Karpas-422 (cell line): ENCODE measurements around the gene IGSF23. TPM values are rescaled to one million over a fixed set of nuclear protein-coding genes. Genes with fewer than 3 reads are reported as not detected.
"Not testable (repeated sequence)": the region's sequence is repeated elsewhere in the genome, so short reads cannot be mapped to it uniquely, and the experiment has no call there.

ENCODE experiments used
- DNase-seq: peaks from one replicate; pipeline ENCODE4 v3.0.0-alpha.2; 2015
- H2AFZ ChIP-seq: fragments of 200-600 bp; sonication (generic); 2 replicates; pipeline ENCODE4 v1.6.1; 2014; ENCODE audit warnings: antibody characterized with exemption, low read length, mixed read lengths
- H3K27ac ChIP-seq: fragments of 200-600 bp; sonication (generic); 2 replicates; pipeline ENCODE4 v1.5.1; 2014; ENCODE audit warnings: mild to moderate bottlenecking, low read length, moderate library complexity
- H3K27me3 ChIP-seq: fragments of 200-600 bp; sonication (generic); 2 replicates; pipeline ENCODE4 v1.6.1; 2014; ENCODE audit warnings: low read length, mixed read lengths
- H3K36me3 ChIP-seq: fragments of 200-600 bp; sonication (generic); 2 replicates; pipeline ENCODE4 v1.6.1; 2014; ENCODE audit warnings: low read length, mixed read lengths; ENCODE audit not compliant: insufficient read depth
- H3K4me1 ChIP-seq: fragments of 200-600 bp; sonication (generic); 2 replicates; pipeline ENCODE4 v1.6.1; 2014; ENCODE audit warnings: mild to moderate bottlenecking, low read length, mixed read lengths
- H3K4me2 ChIP-seq: fragments of 200-600 bp; sonication (generic); 2 replicates; pipeline ENCODE4 v1.6.1; 2014; ENCODE audit warnings: low read length, low read depth, mild to moderate bottlenecking; ENCODE audit not compliant: poor library complexity, severe bottlenecking
- H3K4me3 ChIP-seq: fragments of 200-600 bp; sonication (generic); 2 replicates; pipeline ENCODE4 v1.5.1; 2014; ENCODE audit warnings: mild to moderate bottlenecking, antibody characterized with exemption, low read length, mixed read lengths
- H3K79me2 ChIP-seq: fragments of 200-600 bp; sonication (generic); 2 replicates; pipeline ENCODE4 v1.6.1; 2014; ENCODE audit warnings: mild to moderate bottlenecking, low read length, mixed read lengths
- H3K9ac ChIP-seq: fragments of 200-600 bp; sonication (generic); 2 replicates; pipeline ENCODE4 v1.6.0; 2014; ENCODE audit warnings: low read length
- H3K9me2 ChIP-seq: fragments of 200-600 bp; sonication (generic), shearing (Covaris generic); replicated peaks from 2 replicates; pipeline ENCODE4 v1.6.0; 2014; ENCODE audit warnings: mild to moderate bottlenecking, low read length, moderate library complexity; ENCODE audit not compliant: insufficient read depth
- H3K9me3 ChIP-seq: fragments of 300-700, 200-600 bp; sonication (generic); 2 replicates; pipeline ENCODE4 v1.6.1; 2014; ENCODE audit warnings: low read length, mixed read lengths
- H4K20me1 ChIP-seq: fragments of 200-600 bp; sonication (generic); 2 replicates; pipeline ENCODE4 v1.6.1; 2014; ENCODE audit warnings: mild to moderate bottlenecking, antibody characterized with exemption, low read length, low read depth; ENCODE audit not compliant: insufficient read depth
- total RNA-seq: library from RNA; depleted of rRNA; stranded (reverse); fragments of >200 nt; shearing (Covaris generic); gene quantifications from 2 replicates; pipeline ENCODE4 v1.2.3, GENCODE V29; 2014; ENCODE audit warnings: low replicate concordance

IGSF23 gene
- total RNA-seq, 1 experiment from 2014 or later, result not detected

DNA sequence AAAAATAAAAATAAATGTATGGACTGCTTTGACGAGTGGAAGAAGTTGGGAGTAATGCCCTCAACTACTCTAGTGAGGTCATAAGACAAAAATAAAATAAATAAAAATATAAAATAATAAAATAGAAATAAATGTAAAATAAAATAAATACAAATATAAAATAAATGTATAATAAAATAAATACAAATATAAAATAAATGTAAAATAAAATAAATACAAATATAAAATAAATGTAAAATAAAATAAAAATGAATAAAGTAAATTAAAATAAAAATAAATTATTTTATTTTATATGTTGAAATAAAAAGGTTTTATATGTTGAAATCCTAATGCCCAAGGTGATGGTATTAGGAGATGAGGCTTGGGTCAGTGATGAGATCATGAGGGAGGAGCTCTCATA lies 20.1 kb upstream of the IGSF23 start:
- H3K9me3 ChIP-seq, result no peaks in the 10 kb centered on the region
- no peak for DNase-seq
- H3K9me2 ChIP-seq, result no peaks in the 10 kb centered on the region
- H3K4me1 ChIP-seq, result no peaks in the 10 kb centered on the region
- no peaks in the 10 kb centered on the region for H3K36me3 ChIP-seq
- no peak overlapping the region for H2AFZ ChIP-seq
- H3K4me3 ChIP-seq, result no peak overlapping the region
- no peaks in the 10 kb centered on the region for H4K20me1 ChIP-seq
- H3K27me3 ChIP-seq, result no peaks in the 10 kb centered on the region
- no peaks in the 10 kb centered on the region for H3K79me2 ChIP-seq
- H3K4me2 ChIP-seq, result no peak overlapping the region
- H3K27ac ChIP-seq, result no peak overlapping the region
- H3K9ac ChIP-seq, result no peak overlapping the region

DNA sequence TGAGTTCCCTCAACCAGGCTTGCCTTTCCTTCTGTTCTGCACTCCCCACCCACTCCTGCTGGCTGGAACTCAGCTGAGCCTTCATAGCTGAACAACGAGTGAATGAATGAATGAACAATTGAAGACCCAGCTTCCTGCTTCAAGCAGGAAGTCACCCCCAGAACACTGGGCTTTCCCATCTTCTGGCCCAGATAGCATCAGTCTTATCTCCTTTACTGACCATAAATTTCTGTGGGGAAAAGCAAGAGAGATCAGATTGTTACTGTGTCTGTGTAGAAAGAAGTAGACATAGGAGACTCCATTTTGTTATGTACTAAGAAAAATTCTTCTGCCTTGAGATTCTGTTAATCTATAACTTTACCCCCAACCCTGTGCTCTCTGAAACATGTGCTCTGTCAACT lies 19.5 kb upstream of the IGSF23 start:
- not testable (repeated sequence) for H3K36me3 ChIP-seq, H3K4me3 ChIP-seq, H3K27ac ChIP-seq, H3K9me3 ChIP-seq, H3K9ac ChIP-seq, H3K4me2 ChIP-seq, H3K4me1 ChIP-seq, H3K9me2 ChIP-seq, H3K27me3 ChIP-seq, DNase-seq, H4K20me1 ChIP-seq, H3K79me2 ChIP-seq, H2AFZ ChIP-seq

DNA sequence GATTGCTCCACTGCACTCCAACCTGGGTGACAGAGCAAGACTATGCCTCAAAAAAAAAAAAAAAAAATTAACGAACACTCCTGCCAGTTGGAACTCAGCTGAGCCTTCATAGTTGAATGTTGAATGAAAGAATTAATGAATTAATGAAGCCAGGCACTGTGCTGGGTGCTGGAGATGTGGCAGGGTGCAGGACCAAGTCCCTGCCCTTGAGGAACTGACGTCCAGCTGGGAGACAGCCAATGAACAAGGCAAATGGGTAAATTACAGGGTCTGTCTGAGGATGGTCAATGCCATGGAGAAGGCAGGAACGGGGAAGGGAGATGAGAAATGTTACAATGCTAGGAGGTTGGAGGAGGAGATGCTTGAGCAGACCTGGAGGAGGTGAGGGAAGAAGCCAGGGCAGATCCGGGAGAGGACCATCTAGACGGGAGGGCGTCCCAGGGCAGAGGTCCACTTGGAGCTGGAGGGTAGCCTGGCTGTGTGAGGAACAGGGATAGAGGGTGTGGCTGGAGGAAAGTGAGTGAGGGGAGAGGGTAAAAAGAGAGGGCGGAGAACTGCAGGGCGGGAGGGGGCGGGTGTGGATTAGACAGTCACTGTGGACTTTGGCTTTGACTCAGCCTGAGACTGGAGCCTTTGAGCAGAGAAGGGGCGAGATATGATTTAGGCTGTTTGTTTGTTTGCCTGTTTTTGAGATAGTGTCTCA lies 16.8 kb upstream of the IGSF23 start:
- no peaks in the 10 kb centered on the region for H3K27me3 ChIP-seq
- H4K20me1 ChIP-seq, result no peaks in the 10 kb centered on the region
- H3K36me3 ChIP-seq, result no peaks in the 10 kb centered on the region
- no peak for DNase-seq
- no peak overlapping the region for H3K4me3 ChIP-seq
- H3K9ac ChIP-seq, result no peak overlapping the region
- H3K27ac ChIP-seq, result no peak overlapping the region
- H3K9me2 ChIP-seq, result no peaks in the 10 kb centered on the region
- no peaks in the 10 kb centered on the region for H3K4me1 ChIP-seq
- H2AFZ ChIP-seq, result no peak overlapping the region
- H3K9me3 ChIP-seq, result no peaks in the 10 kb centered on the region
- no peaks in the 10 kb centered on the region for H3K79me2 ChIP-seq
- H3K4me2 ChIP-seq, result no peak overlapping the region

DNA sequence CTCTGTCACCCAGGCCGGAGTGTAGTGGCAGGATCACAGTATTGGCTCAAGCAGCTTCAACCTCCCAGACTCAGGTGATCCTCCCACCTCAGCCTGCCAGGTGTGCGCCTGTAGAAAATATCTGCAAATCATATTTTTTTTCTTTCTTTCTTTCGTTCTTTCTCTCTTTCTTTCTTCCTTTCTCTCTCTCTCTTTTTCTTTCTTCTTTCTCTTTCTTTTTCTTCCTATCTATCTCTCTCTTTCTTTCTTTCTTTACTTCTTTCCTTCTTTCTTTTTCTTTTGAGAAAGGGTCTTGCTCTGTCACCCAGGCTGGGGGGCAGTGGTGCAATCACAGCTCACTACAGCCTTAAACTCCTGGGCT lies 16.3 kb upstream of the IGSF23 start:
- no peaks in the 10 kb centered on the region for H3K9me2 ChIP-seq
- DNase-seq, result no peak
- no peaks in the 10 kb centered on the region for H3K36me3 ChIP-seq
- no peak overlapping the region for H3K4me3 ChIP-seq
- no peaks in the 10 kb centered on the region for H4K20me1 ChIP-seq
- H3K4me1 ChIP-seq, result no peaks in the 10 kb centered on the region
- no peak overlapping the region for H3K4me2 ChIP-seq
- no peak overlapping the region for H3K27ac ChIP-seq
- no peaks in the 10 kb centered on the region for H3K9me3 ChIP-seq
- no peaks in the 10 kb centered on the region for H3K79me2 ChIP-seq
- H2AFZ ChIP-seq, result no peak overlapping the region
- H3K27me3 ChIP-seq, result no peaks in the 10 kb centered on the region
- no peak overlapping the region for H3K9ac ChIP-seq

DNA sequence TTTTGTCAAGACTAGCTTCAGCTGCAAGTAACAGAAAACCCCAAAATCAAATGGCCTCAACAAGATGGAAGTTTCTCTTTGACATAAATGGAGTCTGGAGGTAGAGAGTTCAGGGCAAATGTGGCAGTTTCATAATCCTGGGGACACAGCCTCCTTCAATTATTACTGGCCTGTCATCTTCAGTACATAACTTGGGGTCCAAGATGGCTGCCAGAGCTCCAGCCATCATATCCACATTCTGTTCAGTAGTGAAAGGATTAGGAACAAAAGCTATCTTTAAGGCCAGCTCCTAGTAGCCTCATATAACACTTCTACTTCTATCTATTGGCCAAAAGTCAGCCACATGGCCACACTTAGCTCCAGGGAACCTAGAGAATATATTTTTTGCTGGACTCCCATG lies 15.0 kb upstream of the IGSF23 start:
- Histone ChIP-seq H3K4me3 (no peak overlapping the region), H3K27ac (no peak overlapping the region), H3K9me2 (no peaks in the 10 kb centered on the region), H3K4me1 (no peaks in the 10 kb centered on the region), H3K79me2 (no peaks in the 10 kb centered on the region), H3K27me3 (no peaks in the 10 kb centered on the region), H4K20me1 (no peaks in the 10 kb centered on the region), H2AFZ (no peak overlapping the region), H3K4me2 (no peak overlapping the region), H3K9ac (no peak overlapping the region), H3K9me3 (no peaks in the 10 kb centered on the region), H3K36me3 (no peaks in the 10 kb centered on the region)
- DNase-seq, result no peak

DNA sequence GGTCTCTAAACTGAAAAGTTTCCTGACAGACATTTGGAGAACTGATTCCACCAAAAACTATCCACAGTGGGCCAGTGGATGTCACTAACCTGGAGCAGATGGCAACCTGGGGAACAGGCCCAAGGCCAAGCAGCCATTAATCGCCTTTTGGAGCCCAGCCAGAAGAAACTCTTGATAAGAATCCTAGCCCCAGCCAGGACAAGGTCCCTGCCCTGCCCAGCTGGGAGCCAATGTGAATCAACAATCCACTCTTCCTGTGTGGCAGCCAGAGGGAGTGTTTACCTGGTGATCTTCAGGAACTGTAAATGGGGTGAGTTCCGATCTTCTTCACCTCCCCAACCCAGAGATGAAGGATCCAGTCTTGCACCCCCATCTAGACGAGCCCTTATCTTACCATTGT lies 14.5 kb upstream of the IGSF23 start:
- Histone ChIP-seq H3K9me2 (no peaks in the 10 kb centered on the region), H3K9me3 (no peaks in the 10 kb centered on the region), H2AFZ (no peak overlapping the region)

DNA sequence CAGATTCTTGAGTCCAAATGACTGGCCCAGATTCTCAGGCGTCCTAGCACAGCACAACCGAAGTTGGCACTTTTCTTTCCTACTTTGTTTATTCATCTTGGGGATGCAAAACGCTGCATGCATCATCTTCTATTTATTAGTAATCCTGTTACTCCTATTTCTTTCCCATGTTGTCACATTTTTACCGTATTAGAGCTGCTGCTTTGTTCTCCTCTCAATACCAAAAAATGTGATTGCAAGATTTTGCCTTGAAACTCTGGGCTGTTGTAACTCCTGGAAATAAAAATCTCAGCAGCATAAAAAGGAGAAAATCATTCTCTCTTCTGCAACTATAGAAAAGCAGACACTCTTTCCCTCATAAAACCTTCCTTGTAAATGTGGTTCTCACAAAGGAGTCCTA lies 12.9 kb upstream of the IGSF23 start:
- H3K9me2 ChIP-seq, result no peaks in the 10 kb centered on the region
- no peak overlapping the region for H3K4me2 ChIP-seq
- H3K27me3 ChIP-seq, result no peaks in the 10 kb centered on the region
- H4K20me1 ChIP-seq, result no peaks in the 10 kb centered on the region
- no peak overlapping the region for H3K9ac ChIP-seq
- no peak for DNase-seq
- no peak overlapping the region for H3K4me3 ChIP-seq
- no peak overlapping the region for H2AFZ ChIP-seq
- no peaks in the 10 kb centered on the region for H3K79me2 ChIP-seq
- H3K4me1 ChIP-seq, result no peaks in the 10 kb centered on the region
- H3K9me3 ChIP-seq, result no peaks in the 10 kb centered on the region
- no peak overlapping the region for H3K27ac ChIP-seq
- no peaks in the 10 kb centered on the region for H3K36me3 ChIP-seq

More for the DNA sequence above, 14.5 kb upstream of the IGSF23 start:
- H3K36me3 ChIP-seq, result no peaks in the 10 kb centered on the region
- H3K4me1 ChIP-seq, result no peaks in the 10 kb centered on the region
- H3K9ac ChIP-seq, result no peak overlapping the region
- no peak overlapping the region for H3K4me3 ChIP-seq
- H4K20me1 ChIP-seq, result no peaks in the 10 kb centered on the region
- H3K79me2 ChIP-seq, result no peaks in the 10 kb centered on the region
- no peak overlapping the region for H3K27ac ChIP-seq
- H3K27me3 ChIP-seq, result no peaks in the 10 kb centered on the region
- no peak for DNase-seq
- H3K4me2 ChIP-seq, result no peak overlapping the region

DNA sequence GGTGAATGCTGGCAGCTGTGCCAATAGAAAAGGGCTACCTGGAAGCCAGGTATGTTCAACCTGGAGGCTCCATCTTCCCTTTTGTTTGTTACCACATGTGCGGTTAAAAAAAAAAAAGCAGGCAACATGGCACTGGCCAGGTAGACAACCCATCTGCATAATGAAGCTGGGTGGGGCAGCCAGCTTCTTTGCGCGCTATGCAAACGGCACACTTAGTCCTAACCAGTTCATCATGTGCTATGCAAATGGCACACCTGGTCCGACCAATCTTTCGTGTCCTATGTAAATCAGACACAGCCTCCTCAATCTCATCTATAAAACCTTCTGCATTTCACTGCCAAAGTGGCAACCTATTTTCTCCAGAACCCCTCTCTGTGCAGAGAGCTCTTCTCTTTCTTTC lies 11.3 kb upstream of the IGSF23 start:
- H3K36me3 ChIP-seq, result no peaks in the 10 kb centered on the region
- H2AFZ ChIP-seq, result no peak overlapping the region
- H3K9me2 ChIP-seq, result no peaks in the 10 kb centered on the region
- H3K4me2 ChIP-seq, result no peak overlapping the region
- H3K27ac ChIP-seq, result no peak overlapping the region
- H3K4me1 ChIP-seq, result no peaks in the 10 kb centered on the region
- no peak overlapping the region for H3K4me3 ChIP-seq
- no peaks in the 10 kb centered on the region for H3K79me2 ChIP-seq
- H3K27me3 ChIP-seq, result no peaks in the 10 kb centered on the region
- no peak overlapping the region for H3K9ac ChIP-seq
- H3K9me3 ChIP-seq, result no peaks in the 10 kb centered on the region
- no peak for DNase-seq
- no peaks in the 10 kb centered on the region for H4K20me1 ChIP-seq
